Measurements from ENCODE around the gene SYVN1. TPM values are rescaled to one million over a fixed set of nuclear protein-coding genes. Genes with fewer than 3 reads are reported as not detected.
A peak's percentile ranks its signal among the peaks of the same experiment; 100 is the strongest.

The SYVN1 gene
- total and polyA plus RNA-seq, 4 donors: 5.5 to 64.0 (median 38.2) TPM

DNA sequence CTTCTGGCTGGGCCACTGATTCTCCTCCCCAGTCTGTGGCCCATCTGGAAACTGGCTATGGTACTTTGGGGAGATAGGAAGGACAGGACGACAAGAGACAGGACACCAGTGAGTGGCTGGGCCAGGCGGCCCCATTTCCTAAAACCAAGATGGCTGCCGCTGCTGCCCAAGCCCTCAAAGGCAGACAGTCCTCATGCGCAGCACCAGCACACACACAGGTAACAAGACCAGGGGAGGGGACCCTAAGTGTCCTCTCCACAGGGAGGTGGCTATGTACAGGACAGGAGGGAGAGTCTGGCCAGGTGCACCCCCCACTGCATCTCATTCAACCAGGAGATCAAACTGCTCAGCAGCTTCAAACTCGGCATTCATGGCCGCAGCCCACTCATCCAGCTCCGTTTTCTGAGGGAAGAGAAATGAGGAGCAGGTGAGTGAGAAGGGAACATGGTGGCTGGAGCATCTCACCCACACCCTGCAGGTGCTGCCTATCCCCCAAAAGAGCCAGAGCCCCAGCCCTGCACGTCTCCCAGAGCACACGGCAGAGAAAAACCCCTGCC, 55.5 kb downstream of the SYVN1 start:
- Histone ChIP-seq H3K27me3 (ENCODE audit: control insufficient read depth in 1 of 2, insufficient read depth in 2 of 2, low read length in 1 of 2) (no peaks in the 10 kb centered on the region), H3K27ac (ENCODE audit: low read depth in 1 of 2, low read length in 2 of 2) (no peak overlapping the region), H3K9me3 (ENCODE audit: control insufficient read depth, low read length) (no peaks in the 10 kb centered on the region), H3K4me3 (ENCODE audit: low read length in 2 of 2) (no peak overlapping the region), H3K36me3 (ENCODE audit: control insufficient read depth in 1 of 2, insufficient read depth in 2 of 2, low read length in 1 of 2) (no peaks in the 10 kb centered on the region), H3K4me1 (ENCODE audit: control insufficient read depth in 1 of 2, insufficient read depth in 2 of 2, low read length in 2 of 2) (no peaks in the 10 kb centered on the region)
- ATAC-seq (ENCODE audit: low FRiP score) (no peak), DNase-seq (no peak)
- 90 to 95% methylated on average over 9 of the region's 9 CpGs for whole genome bisulfite sequencing, 2 donors
- intact Hi-C loops (cut with DNase I): no loop called here

DNA sequence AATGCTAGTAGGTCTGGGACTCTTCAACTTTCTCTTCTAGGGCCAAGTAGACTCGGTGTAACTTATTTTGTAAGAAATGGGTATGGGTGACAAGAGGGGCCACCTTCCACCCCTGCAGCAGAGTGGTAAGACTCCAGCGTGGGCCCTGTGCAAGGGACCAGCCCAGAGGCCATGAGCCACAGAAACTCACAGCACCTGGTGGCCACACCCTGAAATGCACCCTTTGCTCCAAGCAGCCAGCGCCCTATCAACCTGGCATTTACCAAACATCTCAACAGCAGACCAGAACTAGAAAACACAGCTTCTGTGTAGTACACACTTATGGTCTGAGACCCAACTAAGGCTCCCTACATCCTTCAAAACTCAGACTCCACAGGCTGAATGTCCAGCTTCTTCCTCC, 56.2 kb downstream of the SYVN1 start:
- Histone ChIP-seq H3K27ac (ENCODE audit: low read depth in 1 of 2, low read length in 2 of 2) (no peak overlapping the region), H3K4me1 (ENCODE audit: control insufficient read depth in 1 of 2, insufficient read depth in 2 of 2, low read length in 2 of 2) (no peaks in the 10 kb centered on the region), H3K4me3 (ENCODE audit: low read length in 2 of 2) (no peak overlapping the region), H3K36me3 (ENCODE audit: control insufficient read depth in 1 of 2, insufficient read depth in 2 of 2, low read length in 1 of 2) (no peaks in the 10 kb centered on the region), H3K9me3 (ENCODE audit: control insufficient read depth, low read length) (no peaks in the 10 kb centered on the region), H3K27me3 (ENCODE audit: control insufficient read depth in 1 of 2, insufficient read depth in 2 of 2, low read length in 1 of 2) (no peaks in the 10 kb centered on the region)
- ATAC-seq (ENCODE audit: low FRiP score) (peak; percentile 15), DNase-seq (no peak)
- intact Hi-C loops (cut with DNase I): no loop called here
- 62 to 67% methylated on average over 3 of the region's 3 CpGs for WGBS, 2 donors

DNA sequence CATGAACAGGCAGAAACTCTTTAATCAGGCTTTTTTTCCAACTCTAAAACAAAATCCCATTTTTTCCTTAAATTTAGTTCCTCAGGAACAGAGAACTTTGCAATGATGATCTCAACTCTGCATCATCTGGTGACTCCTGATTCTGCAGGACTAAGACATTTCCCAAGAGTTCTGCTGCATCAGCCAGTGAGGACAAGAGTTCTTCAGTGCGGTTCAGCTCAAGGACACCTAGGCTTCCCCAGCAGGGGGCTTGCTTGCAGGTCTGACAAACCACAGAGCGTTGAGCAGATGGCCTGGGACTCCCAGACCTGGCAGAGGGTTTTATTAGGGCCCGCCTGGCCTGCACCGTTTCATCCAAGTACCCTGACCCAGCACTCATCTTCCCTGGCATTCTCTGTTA, 56.9 kb downstream of the SYVN1 start:
- H3K4me1 ChIP-seq (ENCODE audit: control insufficient read depth in 1 of 2, insufficient read depth in 2 of 2, low read length in 2 of 2): no peaks in the 10 kb centered on the region
- 80 to 85% methylated on average over 4 of the region's 4 CpGs for WGBS, 2 donors
- H3K27ac ChIP-seq (ENCODE audit: low read depth in 1 of 2, low read length in 2 of 2): no peak overlapping the region
- H3K9me3 ChIP-seq (ENCODE audit: control insufficient read depth, low read length): no peaks in the 10 kb centered on the region
- DNase-seq (no peak), ATAC-seq (ENCODE audit: low FRiP score) (no peak)
- H3K36me3 ChIP-seq (ENCODE audit: control insufficient read depth in 1 of 2, insufficient read depth in 2 of 2, low read length in 1 of 2): no peaks in the 10 kb centered on the region
- no peak overlapping the region for H3K4me3 ChIP-seq (ENCODE audit: low read length in 2 of 2)
- intact Hi-C loops (cut with DNase I): no loop called here
- H3K27me3 ChIP-seq (ENCODE audit: control insufficient read depth in 1 of 2, insufficient read depth in 2 of 2, low read length in 1 of 2): no peaks in the 10 kb centered on the region

Small RNA genes within 50 kb of the gene (microRNA-seq; reads per million reads assigned to microRNA genes)
- 0 reads per million in 2 donors for gene MIR6751

Other genes starting within 250 kb of the SYVN1 start
- gene ATG2A, start 217.3 kb downstream of the SYVN1 start, total RNA-seq: 10 to 100 TPM; 19.6 to 20.6 TPM
- 10 to 100 TPM in 1 of 2 donors, 1 to 10 TPM in 1; 7.0 to 34.9 TPM for gene ATG2A, start 217.3 kb downstream of the SYVN1 start, polyA plus RNA-seq
- 10 to 100 TPM; 32.7 to 36.8 TPM for gene PPP2R5B, start 209.8 kb downstream of the SYVN1 start, total RNA-seq
- 10 to 100 TPM in 1 of 2 donors, 1 to 10 TPM in 1; 9.5 to 28.6 TPM for gene PPP2R5B, start 209.8 kb downstream of the SYVN1 start, polyA plus RNA-seq
- gene GPHA2, start 198.6 kb downstream of the SYVN1 start, total RNA-seq: not detected
- gene GPHA2, start 198.6 kb downstream of the SYVN1 start, polyA plus RNA-seq: under 1 TPM in 1 of 2 donors, not detected in 1; 0.43 TPM
- gene MAJIN, start 162.4 kb downstream of the SYVN1 start, total RNA-seq: not detected
- gene MAJIN, start 162.4 kb downstream of the SYVN1 start, polyA plus RNA-seq: not detected
- gene BATF2, start 137.5 kb downstream of the SYVN1 start, total RNA-seq: 1 to 10 TPM; 2.5 to 3.6 TPM
- gene BATF2, start 137.5 kb downstream of the SYVN1 start, polyA plus RNA-seq: 1 to 10 TPM; 1.4 to 1.9 TPM
- gene ARL2, start 120.4 kb downstream of the SYVN1 start, total RNA-seq: 10 to 100 TPM; 96.3 to 98.5 TPM
- 100 to 1,000 TPM; 151 to 175 TPM for gene ARL2, start 120.4 kb downstream of the SYVN1 start, polyA plus RNA-seq
- 10 to 100 TPM; 19.9 to 26.1 TPM for gene SNX15, start 107.1 kb downstream of the SYVN1 start, total RNA-seq
- gene SNX15, start 107.1 kb downstream of the SYVN1 start, polyA plus RNA-seq: 10 to 100 TPM; 21.7 to 26.2 TPM
- 1 to 10 TPM; 3.6 to 4.9 TPM for gene SAC3D1, start 93.3 kb downstream of the SYVN1 start, total RNA-seq
- gene SAC3D1, start 93.3 kb downstream of the SYVN1 start, polyA plus RNA-seq: 1 to 10 TPM; 5.4 to 7.5 TPM
- 10 to 100 TPM; 14.1 to 29.4 TPM for gene NAALADL1, start 76.0 kb downstream of the SYVN1 start, total RNA-seq
- gene NAALADL1, start 76.0 kb downstream of the SYVN1 start, polyA plus RNA-seq: 10 to 100 TPM; 25.8 to 45.9 TPM
- gene CDCA5, start 50.5 kb downstream of the SYVN1 start, total RNA-seq: 1 to 10 TPM in 1 of 2 donors, under 1 TPM in 1; 0.81 to 1.0 TPM
- 1 to 10 TPM in 1 of 2 donors, under 1 TPM in 1; 1.00 to 2.5 TPM for gene CDCA5, start 50.5 kb downstream of the SYVN1 start, polyA plus RNA-seq
- 10 to 100 TPM; 31.5 to 35.0 TPM for gene ZFPL1, start 50.3 kb downstream of the SYVN1 start, total RNA-seq
- gene ZFPL1, start 50.3 kb downstream of the SYVN1 start, polyA plus RNA-seq: 10 to 100 TPM; 24.9 to 69.9 TPM
- 100 to 1,000 TPM; 101 to 121 TPM for gene VPS51, start 38.3 kb downstream of the SYVN1 start, total RNA-seq
- gene VPS51, start 38.3 kb downstream of the SYVN1 start, polyA plus RNA-seq: 100 to 1,000 TPM in 1 of 2 donors, 10 to 100 TPM in 1; 73.0 to 191 TPM
- 1 to 10 TPM; 5.2 to 7.2 TPM for gene TM7SF2, start 22.6 kb downstream of the SYVN1 start, total RNA-seq
- 10 to 100 TPM in 1 of 2 donors, 1 to 10 TPM in 1; 4.0 to 11.8 TPM for gene TM7SF2, start 22.6 kb downstream of the SYVN1 start, polyA plus RNA-seq
- 1 to 10 TPM; 4.1 to 7.5 TPM for gene ZNHIT2, start 16.8 kb downstream of the SYVN1 start, total RNA-seq
- gene ZNHIT2, start 16.8 kb downstream of the SYVN1 start, polyA plus RNA-seq: 10 to 100 TPM in 1 of 2 donors, 1 to 10 TPM in 1; 3.4 to 12.9 TPM
- 100 to 1,000 TPM; 674 to 804 TPM for gene FAU, start 12.4 kb downstream of the SYVN1 start, total RNA-seq
- gene FAU, start 12.4 kb downstream of the SYVN1 start, polyA plus RNA-seq: 1,000 to 10,000 TPM; 1,037 to 1,172 TPM
- gene MRPL49, start 12.2 kb downstream of the SYVN1 start, total RNA-seq: 10 to 100 TPM; 35.0 to 37.1 TPM
- gene MRPL49, start 12.2 kb downstream of the SYVN1 start, polyA plus RNA-seq: 10 to 100 TPM; 44.2 to 52.2 TPM
- not detected for gene SPDYC, start 35.7 kb upstream of the SYVN1 start, total RNA-seq
- not detected for gene SPDYC, start 35.7 kb upstream of the SYVN1 start, polyA plus RNA-seq
- gene CAPN1, start 47.4 kb upstream of the SYVN1 start, total RNA-seq: 100 to 1,000 TPM; 109 to 137 TPM
- gene CAPN1, start 47.4 kb upstream of the SYVN1 start, polyA plus RNA-seq: 10 to 100 TPM; 75.5 to 96.3 TPM
- gene POLA2, start 127.4 kb upstream of the SYVN1 start, total RNA-seq: 1 to 10 TPM; 3.4 to 9.2 TPM
- gene POLA2, start 127.4 kb upstream of the SYVN1 start, polyA plus RNA-seq: 1 to 10 TPM; 3.0 to 4.1 TPM
- 10 to 100 TPM; 16.2 to 20.9 TPM for gene CDC42EP2, start 180.3 kb upstream of the SYVN1 start, total RNA-seq
- 1 to 10 TPM; 2.3 to 3.5 TPM for gene CDC42EP2, start 180.3 kb upstream of the SYVN1 start, polyA plus RNA-seq
- gene DPF2, start 199.3 kb upstream of the SYVN1 start, total RNA-seq: 10 to 100 TPM; 51.3 to 59.6 TPM
- gene DPF2, start 199.3 kb upstream of the SYVN1 start, polyA plus RNA-seq: 10 to 100 TPM; 16.4 to 41.1 TPM
- gene TIGD3, start 220.2 kb upstream of the SYVN1 start, total RNA-seq: under 1 TPM in 1 of 2 donors, not detected in 1; 0.16 TPM
- gene TIGD3, start 220.2 kb upstream of the SYVN1 start, polyA plus RNA-seq: under 1 TPM in 1 of 2 donors, not detected in 1; 0.88 TPM
- 10 to 100 TPM in 1 of 2 donors, 1 to 10 TPM in 1; 9.1 to 16.0 TPM for gene SLC25A45, start 248.1 kb upstream of the SYVN1 start, total RNA-seq
- 10 to 100 TPM in 1 of 2 donors, 1 to 10 TPM in 1; 5.6 to 10.7 TPM for gene SLC25A45, start 248.1 kb upstream of the SYVN1 start, polyA plus RNA-seq